ENCODE data around the gene CAMKK2. TPM values are rescaled to one million over a fixed set of nuclear protein-coding genes. Genes with fewer than 3 reads are reported as not detected.
A peak's percentile ranks its signal among the peaks of the same experiment; 100 is the strongest.
"Not testable (repeated sequence)": the region's sequence is repeated elsewhere in the genome, so short reads cannot be mapped to it uniquely, and the experiment has no call there.

CAMKK2 gene
- total RNA-seq, 1 experiment from 2014 or later = 5.6 TPM

- H3K27me3 ChIP-seq (replicated peaks) = no peaks in the 10 kb centered on the region
- H3K36me3 ChIP-seq = peaks cover 19% of the 10 kb centered on the region
- H3K9me3 ChIP-seq (replicated peaks) = no peaks in the 10 kb centered on the region
- 0 out of 2 replicates have a peak, but pooled peaks cover 3% of the 10 kb centered on the region for H3K4me1 ChIP-seq (replicated peaks)
- no peak overlapping the region for H3K4me3 ChIP-seq
- no peak for DNase-seq (ENCODE audit: low read depth in 1 of 2, low spot score in 2 of 2)
- no peak overlapping the region for H3K27ac ChIP-seq
These were observed 56.5 kb downstream of the CAMKK2 start for GRCh38 chr12:121240062-121240420.

GRCh38 chr12:121239351-121240061 lies 57.0 kb downstream of the CAMKK2 start:
- H3K4me1 ChIP-seq (replicated peaks) = 0 out of 2 replicates have a peak, but pooled peaks cover 3% of the 10 kb centered on the region
- DNase-seq (ENCODE audit: low read depth in 1 of 2, low spot score in 2 of 2) = no peak
- no peak overlapping the region for H3K4me3 ChIP-seq
- no peaks in the 10 kb centered on the region for H3K27me3 ChIP-seq (replicated peaks)
- no peak overlapping the region for H3K27ac ChIP-seq
- H3K36me3 ChIP-seq = peaks cover 24% of the 10 kb centered on the region
- H3K9me3 ChIP-seq (replicated peaks) = no peaks in the 10 kb centered on the region

GRCh38 chr12:121238604-121239350 lies 57.7 kb downstream of the CAMKK2 start:
- H3K36me3 ChIP-seq = peaks cover 28% of the 10 kb centered on the region
- H3K4me1 ChIP-seq (replicated peaks) = 0 out of 2 replicates have a peak, but pooled peaks cover 3% of the 10 kb centered on the region
- H3K9me3 ChIP-seq (replicated peaks) = no peaks in the 10 kb centered on the region
- no peaks in the 10 kb centered on the region for H3K27me3 ChIP-seq (replicated peaks)
- peak in 1 of 2 experiments; percentile 18 for DNase-seq (ENCODE audit: low read depth in 1 of 2, low spot score in 2 of 2)
- no peak overlapping the region for H3K4me3 ChIP-seq
- H3K27ac ChIP-seq = no peak overlapping the region

GRCh38 chr12:121238086-121238485 lies 58.4 kb downstream of the CAMKK2 start:
- no peak overlapping the region for H3K4me3 ChIP-seq
- peaks cover 35% of the 10 kb centered on the region for H3K36me3 ChIP-seq
- no peaks in the 10 kb centered on the region for H3K27me3 ChIP-seq (replicated peaks)
- H3K4me1 ChIP-seq (replicated peaks) = 0 out of 2 replicates have a peak, but pooled peaks cover 3% of the 10 kb centered on the region
- DNase-seq (ENCODE audit: low read depth in 1 of 2, low spot score in 2 of 2) = no peak
- no peaks in the 10 kb centered on the region for H3K9me3 ChIP-seq (replicated peaks)
- H3K27ac ChIP-seq = no peak overlapping the region

DNA sequence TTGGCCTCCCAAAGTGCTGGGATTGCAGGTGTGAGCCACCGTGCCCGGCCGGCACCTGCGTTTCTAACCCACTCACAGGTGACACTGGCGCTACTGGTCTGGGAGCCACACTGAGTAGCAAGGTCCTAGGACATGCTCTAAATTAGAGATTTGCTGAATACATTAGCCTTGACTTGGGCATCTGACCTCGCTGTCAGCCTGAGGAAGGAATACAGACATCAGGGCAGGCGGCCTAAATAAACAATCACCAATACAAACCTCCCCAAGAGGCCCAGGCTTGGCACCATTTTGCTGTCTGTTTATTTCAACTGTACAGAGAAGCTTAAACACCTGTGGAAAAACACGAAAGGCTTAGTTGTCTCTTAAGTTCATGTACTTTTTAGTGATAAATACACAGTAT lies 59.1 kb downstream of the CAMKK2 start:
- Histone ChIP-seq H3K4me3 (no peak overlapping the region), H3K4me1 (replicated peaks) (0 out of 2 replicates have a peak, but pooled peaks cover 3% of the 10 kb centered on the region), H3K27ac (no peak overlapping the region), H3K9me3 (replicated peaks) (no peaks in the 10 kb centered on the region), H3K36me3 (peaks cover 42% of the 10 kb centered on the region), H3K27me3 (replicated peaks) (no peaks in the 10 kb centered on the region)
- no peak for DNase-seq (ENCODE audit: low read depth in 1 of 2, low spot score in 2 of 2)

DNA sequence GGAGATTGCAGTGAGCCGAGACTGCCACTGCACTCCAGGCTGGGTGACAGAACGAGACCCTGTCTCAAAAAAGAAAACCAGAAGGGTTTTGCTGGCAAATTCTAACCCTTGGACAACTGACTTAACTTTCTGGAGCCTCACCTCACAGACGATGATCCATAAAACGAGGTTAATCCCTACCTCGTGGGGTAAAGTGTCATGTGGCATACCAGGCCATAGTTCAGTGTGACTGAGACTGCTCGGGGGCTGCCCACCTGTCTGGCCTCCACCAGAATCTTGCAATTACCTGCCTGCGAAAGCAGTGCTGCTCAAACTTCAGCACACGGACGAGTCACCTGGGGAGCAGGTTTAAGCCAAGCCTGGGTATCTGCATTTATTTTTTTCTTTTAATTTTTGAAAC lies 59.7 kb downstream of the CAMKK2 start:
- H3K9me3 ChIP-seq (replicated peaks) = no peaks in the 10 kb centered on the region
- H3K36me3 ChIP-seq = peaks cover 47% of the 10 kb centered on the region
- no peak for DNase-seq (ENCODE audit: low read depth in 1 of 2, low spot score in 2 of 2)
- H3K27ac ChIP-seq = no peak overlapping the region
- 0 out of 2 replicates have a peak, but pooled peaks cover 3% of the 10 kb centered on the region for H3K4me1 ChIP-seq (replicated peaks)
- H3K27me3 ChIP-seq (replicated peaks) = no peaks in the 10 kb centered on the region
- H3K4me3 ChIP-seq = no peak overlapping the region

GRCh38 chr12:121233628-121234020 lies 62.9 kb downstream of the CAMKK2 start:
- H3K4me3 ChIP-seq = no peak overlapping the region
- no peaks in the 10 kb centered on the region for H3K27me3 ChIP-seq (replicated peaks)
- H3K4me1 ChIP-seq (replicated peaks) = 0 out of 2 replicates have a peak, but pooled peaks cover under 1% of the 10 kb centered on the region
- H3K27ac ChIP-seq = no peak overlapping the region
- H3K9me3 ChIP-seq (replicated peaks) = no peaks in the 10 kb centered on the region
- H3K36me3 ChIP-seq = peaks cover 66% of the 10 kb centered on the region
- no peak for DNase-seq (ENCODE audit: low read depth in 1 of 2, low spot score in 2 of 2)

GRCh38 chr12:121232977-121233627 lies 63.4 kb downstream of the CAMKK2 start:
- no peak for DNase-seq (ENCODE audit: low read depth in 1 of 2, low spot score in 2 of 2)
- H3K9me3 ChIP-seq (replicated peaks) = no peaks in the 10 kb centered on the region

GRCh38 chr12:121232163-121232562 lies 64.3 kb downstream of the CAMKK2 start:
- DNase-seq (ENCODE audit: low read depth in 1 of 2, low spot score in 2 of 2) = no peak

More at GRCh38 chr12:121232977-121233627, 63.4 kb downstream of the CAMKK2 start:
- Histone ChIP-seq H3K4me3 (no peak overlapping the region), H3K27me3 (replicated peaks) (no peaks in the 10 kb centered on the region), H3K4me1 (replicated peaks) (no peaks in the 10 kb centered on the region), H3K27ac (no peak overlapping the region), H3K36me3 (peaks cover 68% of the 10 kb centered on the region)

GRCh38 chr12:121230538-121230907 lies 66.0 kb downstream of the CAMKK2 start:
- no peaks in the 10 kb centered on the region for H3K4me1 ChIP-seq (replicated peaks)
- no peaks in the 10 kb centered on the region for H3K9me3 ChIP-seq (replicated peaks)
- DNase-seq (ENCODE audit: low read depth in 1 of 2, low spot score in 2 of 2) = no peak
- H3K36me3 ChIP-seq = peaks cover 69% of the 10 kb centered on the region
- no peak overlapping the region for H3K4me3 ChIP-seq
- no peak overlapping the region for H3K27ac ChIP-seq
- H3K27me3 ChIP-seq (replicated peaks) = no peaks in the 10 kb centered on the region

More at GRCh38 chr12:121232163-121232562, 64.3 kb downstream of the CAMKK2 start:
- H3K4me1 ChIP-seq (replicated peaks) = no peaks in the 10 kb centered on the region
- no peak overlapping the region for H3K27ac ChIP-seq
- H3K4me3 ChIP-seq = no peak overlapping the region
- H3K27me3 ChIP-seq (replicated peaks) = no peaks in the 10 kb centered on the region
- peaks cover 68% of the 10 kb centered on the region for H3K36me3 ChIP-seq
- H3K9me3 ChIP-seq (replicated peaks) = no peaks in the 10 kb centered on the region

GRCh38 chr12:121229826-121230537 lies 66.5 kb downstream of the CAMKK2 start:
- DNase-seq (ENCODE audit: low read depth in 1 of 2, low spot score in 2 of 2) = peak; percentile 59 to 78
- not testable (repeated sequence) for H3K4me3 ChIP-seq; H3K4me1 ChIP-seq (replicated peaks); H3K27me3 ChIP-seq (replicated peaks); H3K27ac ChIP-seq; H3K9me3 ChIP-seq (replicated peaks)
- H3K36me3 ChIP-seq = peaks cover 69% of the 10 kb centered on the region

DNA sequence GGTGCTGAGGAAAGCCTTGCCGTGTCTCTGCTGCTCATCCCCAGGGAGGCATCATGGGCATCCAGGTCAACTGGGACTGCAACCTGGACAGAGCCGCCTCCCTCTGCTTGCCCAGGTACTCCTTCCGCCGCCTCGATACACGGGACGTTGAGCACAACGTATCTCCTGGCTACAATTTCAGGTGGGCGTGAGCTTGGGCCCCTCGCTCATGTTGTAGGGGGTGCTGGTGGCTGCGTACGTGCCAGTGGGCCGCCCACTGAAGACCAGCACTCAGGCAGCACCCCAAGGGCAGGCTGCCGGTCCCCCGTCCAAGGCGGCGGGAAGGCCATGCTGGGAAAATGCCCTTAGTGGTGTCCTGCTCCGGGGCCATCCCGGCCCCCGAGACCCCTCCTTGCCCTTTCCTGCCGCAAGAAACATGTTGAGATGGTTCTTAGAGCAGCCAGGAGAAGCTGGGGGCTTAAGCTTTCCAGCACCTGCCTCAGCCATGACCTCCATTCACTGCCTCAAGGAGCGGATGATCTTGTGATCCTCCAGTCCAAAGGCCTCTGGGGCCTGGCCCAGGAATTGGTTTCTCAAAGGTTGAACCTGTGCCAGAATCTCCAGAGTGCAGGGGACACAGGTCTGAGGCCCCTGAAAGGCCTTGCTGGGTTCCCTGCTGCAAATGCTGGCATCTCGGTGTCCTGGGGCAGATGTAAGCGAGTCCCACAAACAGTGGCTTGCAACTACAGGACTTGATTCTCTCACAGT lies 67.4 kb downstream of the CAMKK2 start:
- H3K27ac ChIP-seq = no peak overlapping the region
- H3K27me3 ChIP-seq (replicated peaks) = no peaks in the 10 kb centered on the region
- no peak for DNase-seq (ENCODE audit: low read depth in 1 of 2, low spot score in 2 of 2)
- no peaks in the 10 kb centered on the region for H3K9me3 ChIP-seq (replicated peaks)
- no peaks in the 10 kb centered on the region for H3K4me1 ChIP-seq (replicated peaks)
- H3K36me3 ChIP-seq = peaks cover 63% of the 10 kb centered on the region
- no peak overlapping the region for H3K4me3 ChIP-seq

DNA sequence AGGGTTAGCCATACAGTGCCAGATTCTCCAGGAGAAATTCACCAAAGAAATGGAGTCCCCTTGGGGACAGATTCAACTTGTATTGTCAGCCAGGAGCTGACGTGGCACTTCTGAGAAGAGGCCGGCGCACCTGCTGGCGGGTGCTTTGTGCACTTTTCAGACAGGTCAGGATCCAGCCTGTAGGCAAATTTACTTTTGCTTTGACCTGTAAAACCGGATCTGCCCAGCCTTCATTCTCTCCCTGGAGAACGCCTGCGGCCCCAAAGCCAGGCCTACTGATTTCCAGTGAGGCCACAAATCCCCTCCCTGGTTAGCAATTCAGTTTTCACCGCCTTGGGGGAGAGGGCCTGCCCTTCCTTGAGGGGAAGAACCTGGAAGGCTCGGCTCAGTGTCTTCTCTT lies 69.2 kb downstream of the CAMKK2 start:
- DNase-seq (ENCODE audit: low read depth in 1 of 2, low spot score in 2 of 2) = no peak
- Histone ChIP-seq H3K27me3 (replicated peaks) (no peaks in the 10 kb centered on the region), H3K4me3 (no peak overlapping the region), H3K36me3 (peaks cover 64% of the 10 kb centered on the region), H3K9me3 (replicated peaks) (no peaks in the 10 kb centered on the region), H3K27ac (no peak overlapping the region), H3K4me1 (replicated peaks) (no peaks in the 10 kb centered on the region)
